GM03348 (cell line): ENCODE measurements around the gene ISM1.

ENCODE experiments used
- DNase-seq: peaks from one replicate; pipeline ENCODE4 v3.0.0; 2012; ENCODE audit warnings: low spot score

Gene ISM1

DNA sequence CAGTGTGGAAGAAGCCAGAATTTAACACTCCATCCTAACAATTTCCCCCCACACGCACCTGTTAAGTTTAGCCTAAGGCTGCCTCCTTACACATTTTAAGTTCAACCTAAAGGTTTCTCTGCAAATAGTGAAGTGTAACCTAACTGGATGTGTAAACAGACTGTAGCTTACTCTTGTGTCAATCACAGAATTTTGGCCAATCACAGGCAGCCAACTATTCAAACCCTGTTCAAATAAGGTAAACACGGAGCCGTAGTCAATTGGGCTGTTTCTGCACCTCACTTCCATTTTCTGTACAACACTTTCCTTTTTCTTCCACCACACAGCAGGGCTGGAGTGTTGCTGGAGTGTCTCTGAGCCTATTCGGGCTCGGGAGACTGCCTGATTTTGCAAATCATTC, 92.1 kb downstream of the ISM1 start:
- no peak for DNase-seq

DNA sequence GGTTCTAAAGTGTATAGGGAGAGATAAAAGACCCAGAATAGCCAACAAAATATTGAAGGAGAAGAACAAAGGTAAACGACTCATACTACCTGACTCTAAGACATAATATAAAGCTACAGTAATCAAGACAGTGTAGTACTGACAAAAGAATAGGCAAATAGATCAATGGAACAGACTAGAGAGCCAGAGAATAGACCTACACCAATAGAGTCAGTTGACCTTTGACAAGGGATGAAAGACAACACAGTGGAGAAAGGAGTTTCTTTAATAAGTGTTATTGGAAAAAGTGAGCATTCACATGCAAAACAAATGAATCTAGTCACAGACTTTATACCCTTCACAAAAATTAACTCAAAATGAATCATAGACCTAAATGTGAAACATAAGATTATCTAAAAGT, 96.4 kb downstream of the ISM1 start:
- DNase-seq = no peak

DNA sequence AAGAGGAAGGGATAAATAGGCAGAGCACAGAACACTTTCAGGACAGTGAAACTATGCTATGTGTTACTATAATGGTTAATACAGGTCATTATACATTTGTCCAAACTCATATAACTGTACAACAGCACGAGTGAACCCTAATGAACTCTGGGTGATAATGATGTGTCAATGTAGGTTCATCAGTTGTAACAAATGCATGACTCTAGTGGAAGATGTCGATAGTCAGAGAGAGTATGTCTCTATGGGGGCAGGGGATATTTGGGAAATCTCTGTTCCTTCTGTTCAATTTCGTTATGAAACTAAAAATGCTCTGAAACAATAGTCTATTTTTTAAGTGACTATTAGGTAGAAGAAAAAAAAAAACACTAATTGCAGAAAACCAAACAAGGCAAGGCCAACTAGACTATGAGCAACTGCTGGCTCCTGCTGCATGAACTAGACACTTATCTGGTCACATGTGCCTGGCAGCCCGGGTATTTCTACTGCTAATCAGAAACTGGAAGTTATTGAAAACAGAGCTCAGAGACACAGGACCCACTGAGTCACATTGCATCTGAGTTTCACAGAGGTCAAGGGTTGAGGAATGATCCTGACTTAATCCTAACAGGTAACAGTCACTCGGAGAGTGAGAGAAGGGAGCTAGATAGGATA, 97.9 kb downstream of the ISM1 start:
- DNase-seq = no peak

- DNase-seq = no peak
These were observed 99.6 kb downstream of the ISM1 start for GRCh38 chr20:13320702-13321101.

- no peak for DNase-seq
These were observed 100.3 kb downstream of the ISM1 start for GRCh38 chr20:13321416-13321815.

- no peak for DNase-seq
These were observed 101.1 kb downstream of the ISM1 start for GRCh38 chr20:13322198-13322597.

- no peak for DNase-seq
These were observed 101.5 kb downstream of the ISM1 start for GRCh38 chr20:13322621-13323020.

GRCh38 chr20:13325033-13325432, 104.0 kb downstream of the ISM1 start:
- DNase-seq = no peak

DNA sequence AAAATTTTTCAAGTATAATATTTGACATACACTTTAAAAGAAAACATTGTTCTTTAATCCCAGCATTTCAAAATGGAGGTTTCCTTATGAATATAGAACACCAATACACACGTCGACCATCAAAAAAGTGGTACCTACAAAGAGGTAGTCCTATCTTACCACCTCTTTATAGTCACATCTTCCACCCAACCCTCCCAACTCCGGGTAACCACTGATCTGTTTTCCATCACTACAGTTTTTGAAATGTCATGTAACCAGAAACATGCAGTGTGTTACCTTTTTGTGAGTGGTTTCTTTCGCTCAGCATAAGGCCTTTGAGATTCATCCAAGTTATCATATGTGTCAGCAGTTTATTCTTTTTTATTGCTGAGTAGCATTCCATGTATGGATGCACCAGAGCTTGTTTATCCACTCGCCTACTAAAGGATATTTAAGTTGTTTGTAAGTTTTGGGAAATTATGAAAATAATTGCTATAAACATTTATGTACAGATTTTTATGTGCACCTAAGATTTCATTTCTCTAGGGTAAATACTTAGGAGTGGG, 104.8 kb downstream of the ISM1 start:
- no peak for DNase-seq

GRCh38 chr20:13331536-13331935, 110.5 kb downstream of the ISM1 start:
- peak; percentile 27 for DNase-seq

DNA sequence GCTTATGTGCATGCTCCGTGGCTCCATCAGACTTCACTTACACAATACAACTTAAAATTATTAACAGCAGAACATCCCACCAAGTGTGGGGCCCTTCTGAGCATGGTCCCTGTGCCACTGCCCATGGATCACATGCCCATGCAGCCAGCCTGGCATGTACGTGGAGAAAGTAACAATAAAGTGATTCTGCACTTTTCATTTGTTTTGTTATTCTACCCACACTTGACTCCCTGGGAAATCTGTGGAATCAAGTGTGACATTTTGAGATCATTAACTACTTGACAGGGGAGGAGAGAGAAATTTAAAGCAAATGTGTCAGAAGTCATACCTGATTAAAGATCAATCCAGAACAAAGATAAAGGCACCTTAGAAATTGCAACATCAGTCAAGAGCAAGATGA, 112.0 kb downstream of the ISM1 start:
- DNase-seq = no peak

GRCh38 chr20:13333793-13334192, 112.7 kb downstream of the ISM1 start:
- no peak for DNase-seq

- DNase-seq = no peak
These were observed 115.4 kb downstream of the ISM1 start for GRCh38 chr20:13336308-13337089.

- no peak for DNase-seq
These were observed 116.2 kb downstream of the ISM1 start for GRCh38 chr20:13337090-13337784.

- no peak for DNase-seq
These were observed 117.1 kb downstream of the ISM1 start for GRCh38 chr20:13338097-13338661.

DNA sequence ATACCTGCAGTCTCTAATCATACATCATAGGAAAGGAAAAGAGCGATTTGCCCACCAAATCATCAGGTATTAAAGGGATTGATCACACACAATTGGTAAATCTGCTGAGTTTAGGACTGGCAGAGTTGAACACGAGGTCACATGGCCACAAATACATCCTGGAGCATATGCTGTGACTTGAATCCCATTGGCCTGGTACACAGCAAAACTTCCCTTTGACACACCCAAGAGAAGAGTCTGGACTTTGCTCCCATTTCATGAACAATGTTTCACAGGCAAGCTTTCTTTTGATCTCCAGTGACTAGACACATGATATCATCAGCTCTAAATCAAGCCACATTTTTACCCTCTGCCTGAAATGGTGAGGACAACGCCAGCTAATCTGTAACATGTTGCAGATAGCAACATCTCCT, 117.9 kb downstream of the ISM1 start:
- no peak for DNase-seq

DNA sequence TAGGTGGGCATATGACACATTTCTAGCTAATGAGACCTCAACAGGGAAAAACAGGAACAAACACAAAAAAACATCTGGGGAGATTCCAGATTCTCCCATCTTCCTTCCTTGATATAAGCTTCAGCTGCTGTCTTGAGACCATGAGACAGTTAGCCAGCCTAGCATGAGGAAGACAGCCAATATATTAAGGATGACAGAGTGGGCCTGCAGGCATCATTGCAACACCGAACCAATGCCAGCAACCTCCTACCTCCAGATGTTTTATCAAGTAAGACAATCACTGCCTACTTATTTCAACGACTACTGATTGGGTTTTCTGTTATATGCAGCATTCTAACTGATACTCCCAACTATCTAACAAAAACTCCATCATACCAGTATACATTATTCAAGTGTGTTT, 119.0 kb downstream of the ISM1 start:
- DNase-seq = no peak

GRCh38 chr20:13341737-13342393, 120.8 kb downstream of the ISM1 start:
- no peak for DNase-seq

GRCh38 chr20:13342469-13343242, 121.6 kb downstream of the ISM1 start:
- peak; percentile 68 for DNase-seq

GRCh38 chr20:13344671-13345070, 123.6 kb downstream of the ISM1 start:
- no peak for DNase-seq
